Measurements from ENCODE around the gene ZFAND2B. TPM values are rescaled to one million over a fixed set of nuclear protein-coding genes. Genes with fewer than 3 reads are reported as not detected.
A peak's percentile ranks its signal among the peaks of the same experiment; 100 is the strongest.

ZFAND2B gene
- total and polyA plus RNA-seq, 12 donors = 24.7 to 156 (median 34.9) TPM

DNA sequence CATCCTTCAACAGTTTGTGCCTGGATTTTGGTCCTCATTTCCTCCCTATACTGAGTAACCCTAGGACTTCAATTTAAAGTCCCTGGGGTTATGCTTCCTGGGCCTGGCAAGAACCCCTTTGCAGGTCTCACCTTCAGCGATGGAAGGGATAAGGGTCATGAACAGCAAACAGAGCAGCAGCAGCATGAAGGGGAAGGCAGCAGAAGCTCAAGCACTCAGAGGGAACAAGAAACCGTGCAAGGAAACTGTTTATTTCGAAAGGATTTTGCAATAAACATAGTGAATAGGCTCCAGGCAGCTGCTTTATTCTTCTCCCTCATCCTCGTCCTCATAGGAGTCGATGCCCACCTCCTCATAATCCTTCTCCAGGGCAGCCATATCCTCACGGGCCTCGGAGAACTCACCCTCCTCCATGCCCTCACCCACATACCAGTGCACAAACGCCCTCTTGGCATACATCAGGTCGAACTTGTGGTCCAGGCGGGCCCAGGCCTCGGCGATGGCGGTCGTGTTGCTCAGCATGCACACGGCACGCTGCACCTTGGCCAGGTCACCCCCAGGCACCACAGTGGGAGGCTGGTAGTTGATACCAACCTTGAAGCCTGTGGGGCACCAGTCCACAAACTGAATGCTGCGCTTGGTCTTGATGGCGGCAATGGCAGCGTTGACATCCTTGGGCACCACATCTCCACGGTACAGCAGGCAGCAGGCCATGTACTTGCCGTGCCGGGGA lies 43.6 kb downstream of the ZFAND2B start:
- H3K4me3 ChIP-seq = no peak overlapping the region
- no peak for DNase-seq
- no peaks in the 10 kb centered on the region for H3K27me3 ChIP-seq
- no peaks in the 10 kb centered on the region for H3K9me3 ChIP-seq (replicated peaks in 1 of 3)
- TF ChIP-seq, protein P1, sequence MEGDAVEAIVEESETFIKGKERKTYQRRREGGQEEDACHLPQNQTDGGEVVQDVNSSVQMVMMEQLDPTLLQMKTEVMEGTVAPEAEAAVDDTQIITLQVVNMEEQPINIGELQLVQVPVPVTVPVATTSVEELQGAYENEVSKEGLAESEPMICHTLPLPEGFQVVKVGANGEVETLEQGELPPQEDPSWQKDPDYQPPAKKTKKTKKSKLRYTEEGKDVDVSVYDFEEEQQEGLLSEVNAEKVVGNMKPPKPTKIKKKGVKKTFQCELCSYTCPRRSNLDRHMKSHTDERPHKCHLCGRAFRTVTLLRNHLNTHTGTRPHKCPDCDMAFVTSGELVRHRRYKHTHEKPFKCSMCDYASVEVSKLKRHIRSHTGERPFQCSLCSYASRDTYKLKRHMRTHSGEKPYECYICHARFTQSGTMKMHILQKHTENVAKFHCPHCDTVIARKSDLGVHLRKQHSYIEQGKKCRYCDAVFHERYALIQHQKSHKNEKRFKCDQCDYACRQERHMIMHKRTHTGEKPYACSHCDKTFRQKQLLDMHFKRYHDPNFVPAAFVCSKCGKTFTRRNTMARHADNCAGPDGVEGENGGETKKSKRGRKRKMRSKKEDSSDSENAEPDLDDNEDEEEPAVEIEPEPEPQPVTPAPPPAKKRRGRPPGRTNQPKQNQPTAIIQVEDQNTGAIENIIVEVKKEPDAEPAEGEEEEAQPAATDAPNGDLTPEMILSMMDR (IDR thresholded peaks at IDR 0.05) = no peak
- TF ChIP-seq POLR2A (IDR thresholded peaks at IDR 0.05) = no peak
- WGBS, 4 donors = 86 to 89% (median 87%) methylated on average over 15 to 22 of the region's 22 CpGs
- H3K4me1 ChIP-seq (replicated peaks in 1 of 2) = peaks cover 30 to 51% of the 10 kb centered on the region in 2 donors
- H3K36me3 ChIP-seq (replicated peaks in 1 of 2) = peaks cover 0 to 17% of the 10 kb centered on the region in 2 donors
- intact Hi-C loops (cut with DNase I) = no loop called here
- peak overlapping the region in 4 of 5 donors; percentile 56 to 90 (median 74) for H3K27ac ChIP-seq

DNA sequence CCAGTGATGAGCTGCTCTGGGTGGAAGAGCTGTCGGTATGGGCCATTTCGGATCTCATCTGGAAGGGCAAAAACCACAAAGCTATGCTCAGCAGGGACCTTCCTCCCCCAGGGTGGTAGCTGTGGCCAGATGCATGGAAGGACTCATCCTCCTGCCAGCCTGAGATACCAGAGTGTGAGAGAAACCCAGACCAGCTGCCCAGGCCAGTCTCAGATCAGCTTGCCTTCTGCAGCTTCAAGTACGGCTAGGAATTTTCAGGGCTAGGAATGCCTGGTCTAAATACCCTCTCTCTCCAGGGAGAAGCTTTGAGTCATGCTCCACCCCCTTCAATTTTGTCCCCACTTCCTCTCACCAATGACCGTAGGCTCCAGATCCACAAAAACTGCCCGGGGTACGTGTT lies 45.1 kb downstream of the ZFAND2B start:
- TF ChIP-seq, protein P1 (IDR thresholded peaks at IDR 0.05) = no peak
- no peak for TF ChIP-seq POLR2A (IDR thresholded peaks at IDR 0.05)
- intact Hi-C loops (cut with DNase I) = no loop called here
- Histone ChIP-seq H3K27ac (peak overlapping the region in 2 of 5 donors; percentile 86 to 93), H3K27me3 (no peaks in the 10 kb centered on the region), H3K4me1 (replicated peaks in 1 of 2) (peaks cover 23 to 41% of the 10 kb centered on the region in 2 donors), H3K4me3 (no peak overlapping the region), H3K9me3 (replicated peaks in 1 of 3) (no peaks in the 10 kb centered on the region), H3K36me3 (replicated peaks in 1 of 2) (peaks cover 0 to 17% of the 10 kb centered on the region in 2 donors)
- no peak for DNase-seq
- WGBS, 4 donors = 81 to 86% (median 83%) methylated on average over 6 of the region's 6 CpGs

DNA sequence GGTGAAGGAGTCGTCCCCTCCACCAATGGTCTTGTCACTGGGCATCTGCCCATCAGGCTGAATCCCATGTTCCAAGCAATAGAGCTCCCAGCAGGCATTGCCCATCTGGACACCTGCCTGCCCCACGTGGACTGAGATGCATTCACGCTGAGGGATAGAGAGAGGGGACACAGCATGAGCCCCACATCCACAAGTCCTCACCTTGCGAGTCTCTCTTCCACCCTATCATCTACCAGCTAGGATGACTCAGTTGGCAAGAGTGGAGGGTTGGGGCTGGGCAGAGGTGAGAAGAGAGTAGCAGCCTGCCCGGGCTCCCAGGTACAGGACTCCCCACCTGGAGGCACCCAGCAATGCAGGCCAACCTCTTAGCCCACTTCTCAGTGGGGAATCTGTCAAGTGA lies 45.5 kb downstream of the ZFAND2B start:
- Histone ChIP-seq H3K36me3 (replicated peaks in 1 of 2) (peaks cover 0 to 14% of the 10 kb centered on the region in 2 donors), H3K27me3 (no peaks in the 10 kb centered on the region), H3K4me1 (replicated peaks in 1 of 2) (peaks cover 23 to 40% of the 10 kb centered on the region in 2 donors), H3K9me3 (replicated peaks in 1 of 3) (no peaks in the 10 kb centered on the region), H3K4me3 (no peak overlapping the region), H3K27ac (peak overlapping the region in 2 of 5 donors; percentile 86 to 93)
- DNase-seq = no peak
- intact Hi-C loops (cut with DNase I) = no loop called here
- 73 to 100% (median 75%) methylated on average over 2 to 5 of the region's 5 CpGs for WGBS, 4 donors
- TF ChIP-seq, protein P1 (IDR thresholded peaks at IDR 0.05) = no peak
- TF ChIP-seq POLR2A (IDR thresholded peaks at IDR 0.05) = no peak

DNA sequence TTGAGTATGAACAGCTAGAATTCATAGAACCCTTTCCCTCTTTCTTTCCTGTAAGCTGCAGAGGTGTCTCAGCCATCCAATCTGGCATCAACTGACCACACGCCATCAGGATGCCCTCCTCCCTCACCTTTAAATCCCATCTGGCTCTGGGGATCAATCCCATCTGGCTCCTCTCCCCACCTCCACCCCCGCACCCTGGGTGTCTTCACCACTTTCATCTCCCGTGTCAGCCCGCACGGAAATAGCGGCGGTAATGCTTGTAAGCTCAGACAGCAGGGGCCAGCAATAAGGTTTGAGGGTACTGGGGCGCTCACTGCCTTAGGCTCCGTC lies 46.0 kb downstream of the ZFAND2B start:
- Histone ChIP-seq H3K9me3 (replicated peaks in 1 of 3) (no peaks in the 10 kb centered on the region), H3K36me3 (replicated peaks in 1 of 2) (peaks cover 0 to 10% of the 10 kb centered on the region in 2 donors), H3K4me1 (replicated peaks in 1 of 2) (peaks cover 23 to 40% of the 10 kb centered on the region in 2 donors), H3K27ac (peak overlapping the region in 2 of 5 donors; percentile 86 to 93), H3K4me3 (peak overlapping the region in 1 of 4 donors; percentile 68), H3K27me3 (no peaks in the 10 kb centered on the region)
- intact Hi-C loops (cut with DNase I) = no loop called here
- DNase-seq = peak in 1 of 7 donors; percentile 20
- TF ChIP-seq, protein P1 (IDR thresholded peaks at IDR 0.05) = no peak
- no peak for TF ChIP-seq POLR2A (IDR thresholded peaks at IDR 0.05)
- WGBS, 4 donors = 33 to 45% (median 35%) methylated on average over 3 to 9 of the region's 9 CpGs
